IMR-90 (cell line): Measurements from ENCODE around the gene KCTD19.

Experiments
- CEBPB ChIP-seq: IDR thresholded peaks from 2 replicates; pipeline ENCODE4 v1.6.1; 2012; ENCODE audit warnings: low read depth, low read length, improper control_type of control experiment
- CTCF ChIP-seq: conservative IDR thresholded peaks from 2 replicates; pipeline ENCODE4 v1.5.1; 2012; ENCODE audit warnings: mild to moderate bottlenecking, low read depth, low read length, improper control_type of control experiment
- FOS ChIP-seq: fragments of 150-350 bp; IDR thresholded peaks from 2 replicates; pipeline ENCODE4 v1.6.1; 2016; ENCODE audit warnings: low read depth, low read length
- MXI1 ChIP-seq: IDR thresholded peaks from 2 replicates; pipeline ENCODE4 v1.6.1; 2012; ENCODE audit warnings: low read depth, mild to moderate bottlenecking, low read length, moderate library complexity, borderline replicate concordance
- POLR2A ChIP-seq: IDR thresholded peaks from 2 replicates; pipeline ENCODE4 v1.6.1; 2012; ENCODE audit warnings: mild to moderate bottlenecking, low read depth, low read length
- TF ChIP-seq, protein P1 (sequence below): fragments of 150-350 bp; IDR thresholded peaks from 2 replicates; pipeline ENCODE4 v1.6.1; 2017; ENCODE audit warnings: mild to moderate bottlenecking, antibody characterized with exemption, low read length, low read depth

GRCh38 chr16:67286441-67287235 lies 39.9 kb downstream of the KCTD19 start:
- TF ChIP-seq, protein P1, sequence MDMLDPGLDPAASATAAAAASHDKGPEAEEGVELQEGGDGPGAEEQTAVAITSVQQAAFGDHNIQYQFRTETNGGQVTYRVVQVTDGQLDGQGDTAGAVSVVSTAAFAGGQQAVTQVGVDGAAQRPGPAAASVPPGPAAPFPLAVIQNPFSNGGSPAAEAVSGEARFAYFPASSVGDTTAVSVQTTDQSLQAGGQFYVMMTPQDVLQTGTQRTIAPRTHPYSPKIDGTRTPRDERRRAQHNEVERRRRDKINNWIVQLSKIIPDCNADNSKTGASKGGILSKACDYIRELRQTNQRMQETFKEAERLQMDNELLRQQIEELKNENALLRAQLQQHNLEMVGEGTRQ = no peak
- TF ChIP-seq POLR2A (no peak), CTCF (no peak), CEBPB (no peak), FOS (no peak), MXI1 (no peak)
